Neural progenitor cell (in vitro differentiated cells): ENCODE data around the gene HERC3.

Experiments
- CTCF ChIP-seq: fragments of 200-600 bp; sonication (generic); IDR thresholded peaks from 2 replicates; pipeline ENCODE4 v1.5.1; 2017; ENCODE audit warnings: antibody characterized with exemption, mild to moderate bottlenecking
- EZH2 ChIP-seq: fragments of 200-600 bp; sonication (generic); IDR thresholded peaks from 2 replicates; pipeline ENCODE4 v1.6.1; 2017; ENCODE audit warnings: antibody characterized with exemption, mild to moderate bottlenecking, moderate library complexity
- EZH2phosphoT487 ChIP-seq: fragments of 200-600 bp; sonication (generic); IDR thresholded peaks from 2 replicates; pipeline ENCODE4 v1.6.1; 2017; ENCODE audit warnings: antibody characterized with exemption

GRCh38 chr4:88734403-88734949 is 142.2 kb downstream of the HERC3 start:
- TF ChIP-seq CTCF (no peak), EZH2 (no peak), EZH2phosphoT487 (no peak)
